ENCODE data around the gene WBP1L.
"Not testable (repeated sequence)": the region's sequence is repeated elsewhere in the genome, so short reads cannot be mapped to it uniquely, and the experiment has no call there.

WBP1L gene

GRCh38 chr10:102712089-102712488 is 31.7 kb upstream of the WBP1L start:
- no peak overlapping the region for H3K4me3 ChIP-seq
- TF ChIP-seq Cebpa-rat (IDR thresholded peaks at IDR 0.05): no peak
- H3K27me3 ChIP-seq: no peaks in the 10 kb centered on the region
- peaks cover 55% of the 10 kb centered on the region for H3K4me1 ChIP-seq
- H3K4me2 ChIP-seq: peak overlapping the region; percentile 80
- no peaks in the 10 kb centered on the region for H3K9me3 ChIP-seq
- no peaks in the 10 kb centered on the region for H3K36me3 ChIP-seq
- no peaks in the 10 kb centered on the region for H4K20me1 ChIP-seq
- H3K27ac ChIP-seq: peak overlapping the region; percentile 7; the same call in 1 of the 2 replicates
- peak overlapping the region; percentile 16; the same call in 1 of the 2 replicates for H3K9ac ChIP-seq

GRCh38 chr10:102712843-102713538 is 30.8 kb upstream of the WBP1L start:
- H3K4me3 ChIP-seq: peak overlapping the region; percentile 92
- H3K27ac ChIP-seq: peak overlapping the region; percentile 67
- 0 out of 2 replicates have a peak, but pooled peaks cover 8% of the 10 kb centered on the region for H4K20me1 ChIP-seq
- H3K36me3 ChIP-seq: peaks cover 4% of the 10 kb centered on the region; the same call in 1 of the 2 replicates
- no peak for TF ChIP-seq Cebpa-rat (IDR thresholded peaks at IDR 0.05)
- peak overlapping the region; percentile 80 for H3K9ac ChIP-seq
- no peaks in the 10 kb centered on the region for H3K27me3 ChIP-seq
- H3K9me3 ChIP-seq: no peaks in the 10 kb centered on the region
- H3K4me2 ChIP-seq: peak overlapping the region; percentile 80
- peaks cover 63% of the 10 kb centered on the region for H3K4me1 ChIP-seq

GRCh38 chr10:102713539-102713813 is 30.3 kb upstream of the WBP1L start:
- no peaks in the 10 kb centered on the region for H3K27me3 ChIP-seq
- no peaks in the 10 kb centered on the region for H3K9me3 ChIP-seq
- H3K36me3 ChIP-seq: peaks cover 4% of the 10 kb centered on the region; the same call in 1 of the 2 replicates
- 0 out of 2 replicates have a peak, but pooled peaks cover 13% of the 10 kb centered on the region for H4K20me1 ChIP-seq
- no peak for TF ChIP-seq Cebpa-rat (IDR thresholded peaks at IDR 0.05)
- H3K4me1 ChIP-seq: peaks cover 68% of the 10 kb centered on the region
- H3K27ac ChIP-seq: peak overlapping the region; percentile 67
- peak overlapping the region; percentile 80 for H3K4me2 ChIP-seq
- peak overlapping the region; percentile 92 for H3K4me3 ChIP-seq
- H3K9ac ChIP-seq: peak overlapping the region; percentile 80

- peaks cover 4% of the 10 kb centered on the region; the same call in 1 of the 2 replicates for H3K36me3 ChIP-seq
- peaks cover 73% of the 10 kb centered on the region for H3K4me1 ChIP-seq
- H4K20me1 ChIP-seq: 0 out of 2 replicates have a peak, but pooled peaks cover 13% of the 10 kb centered on the region
- H3K9me3 ChIP-seq: no peaks in the 10 kb centered on the region
- peak within 1 kb of the TSS; percentile 81 for H3K27ac ChIP-seq
- peak within 1 kb of the TSS; percentile 92 for H3K4me3 ChIP-seq
- H3K9ac ChIP-seq: peak within 1 kb of the TSS; percentile 86
- peak within 1 kb of the TSS; percentile 92 for H3K4me2 ChIP-seq
- H3K27me3 ChIP-seq: no peaks in the 10 kb centered on the region
- TF ChIP-seq Cebpa-rat (IDR thresholded peaks at IDR 0.05): no peak
These were observed 29.7 kb upstream of the WBP1L start, which contains the start of gene ARL3 for GRCh38 chr10:102713814-102714620. Gene ARL3 (minus strand): TSS chr10:102714397. CDS start chr10:102714275, 122 bp downstream.

- H3K4me3 ChIP-seq: peak within 1 kb of the TSS; percentile 92
- peak within 1 kb of the TSS; percentile 92 for H3K4me2 ChIP-seq
- peaks cover 9% of the 10 kb centered on the region; the same call in 1 of the 2 replicates for H3K36me3 ChIP-seq
- 0 out of 2 replicates have a peak, but pooled peaks cover 13% of the 10 kb centered on the region for H4K20me1 ChIP-seq
- no peak for TF ChIP-seq Cebpa-rat (IDR thresholded peaks at IDR 0.05)
- H3K9me3 ChIP-seq: no peaks in the 10 kb centered on the region
- peak within 1 kb of the TSS; percentile 86 for H3K9ac ChIP-seq
- H3K27ac ChIP-seq: peak within 1 kb of the TSS; percentile 81
- H3K27me3 ChIP-seq: no peaks in the 10 kb centered on the region
- peaks cover 81% of the 10 kb centered on the region for H3K4me1 ChIP-seq
These were observed 28.9 kb upstream of the WBP1L start, which contains the start of gene SFXN2 for GRCh38 chr10:102714621-102715455. Gene SFXN2 (plus strand): TSS chr10:102714636. CDS start chr10:102726637, 12,001 bp downstream.

- Histone ChIP-seq H4K20me1 (0 out of 2 replicates have a peak, but pooled peaks cover 17% of the 10 kb centered on the region), H3K27me3 (no peaks in the 10 kb centered on the region), H3K36me3 (peaks cover 12% of the 10 kb centered on the region; the same call in 1 of the 2 replicates), H3K9ac (peak overlapping the region; percentile 86), H3K4me1 (peaks cover 82% of the 10 kb centered on the region), H3K27ac (no peak overlapping the region), H3K9me3 (no peaks in the 10 kb centered on the region), H3K4me2 (peak overlapping the region; percentile 92), H3K4me3 (peak overlapping the region; percentile 92)
- TF ChIP-seq Cebpa-rat (IDR thresholded peaks at IDR 0.05): no peak
These were observed 27.9 kb upstream of the WBP1L start for GRCh38 chr10:102715880-102716279.

- not testable (repeated sequence) for H3K27me3 ChIP-seq, H3K9me3 ChIP-seq
- Histone ChIP-seq H3K4me2 (peak overlapping the region; percentile 92), H3K9ac (peak overlapping the region; percentile 48; the same call in 1 of the 2 replicates), H3K4me1 (peaks cover 79% of the 10 kb centered on the region), H3K36me3 (peaks cover 18% of the 10 kb centered on the region), H3K27ac (peak overlapping the region; percentile 30), H3K4me3 (0 out of 2 replicates have a peak overlapping the region, but pooled peaks have one; percentile 2), H4K20me1 (peaks cover 25% of the 10 kb centered on the region; the same call in 1 of the 2 replicates)
These were observed 26.7 kb upstream of the WBP1L start for GRCh38 chr10:102716900-102717565.

- peak overlapping the region; percentile 92 for H3K4me2 ChIP-seq
- no peak overlapping the region for H3K4me3 ChIP-seq
- TF ChIP-seq Cebpa-rat (IDR thresholded peaks at IDR 0.05): no peak
- peaks cover 35% of the 10 kb centered on the region; the same call in 1 of the 2 replicates for H4K20me1 ChIP-seq
- H3K4me1 ChIP-seq: peaks cover 67% of the 10 kb centered on the region
- H3K27ac ChIP-seq: peak overlapping the region; percentile 45
- H3K36me3 ChIP-seq: peaks cover 30% of the 10 kb centered on the region
- H3K9me3 ChIP-seq: no peaks in the 10 kb centered on the region
- H3K9ac ChIP-seq: peak overlapping the region; percentile 21; the same call in 1 of the 2 replicates
- no peaks in the 10 kb centered on the region for H3K27me3 ChIP-seq
These were observed 25.5 kb upstream of the WBP1L start for GRCh38 chr10:102718220-102718619.

Measured in BLaER1 (cell line).